ENCODE results near the gene RPL3. TPM values are rescaled to one million over a fixed set of nuclear protein-coding genes. Genes with fewer than 3 reads are reported as not detected.
A peak's percentile ranks its signal among the peaks of the same experiment; 100 is the strongest.
"Not testable (repeated sequence)": the region's sequence is repeated elsewhere in the genome, so short reads cannot be mapped to it uniquely, and the experiment has no call there.

The RPL3 gene
- total RNA-seq, 1 experiment from 2014 or later, result 2,830 TPM

GRCh38 chr22:39341179-39341578 is 21.8 kb upstream of the RPL3 start:
- H2BK120ac ChIP-seq (ENCODE audit: low read depth, low read length, poor library complexity, severe bottlenecking), result no peak overlapping the region
- H3K23me2 ChIP-seq (ENCODE audit: insufficient read length, low read depth, low read length, poor library complexity, severe bottlenecking), result no peaks in the 10 kb centered on the region
- no peak overlapping the region for H3K4me2 ChIP-seq (ENCODE audit: insufficient read depth, insufficient read length, low read length)
- no peak overlapping the region for H2AK5ac ChIP-seq (ENCODE audit: insufficient read length, low read length)
- no peaks in the 10 kb centered on the region for H4K20me1 ChIP-seq (ENCODE audit: control insufficient read depth, insufficient read depth, insufficient read length)
- Mint-ChIP-seq H3K4me1 (peaks cover 8 to 16% of the 10 kb centered on the region in 2 experiments), H3K36me3 (ENCODE audit: insufficient read depth in 1 of 3, low read depth in 3 of 3) (no peaks in the 10 kb centered on the region), H3K27me3 (ENCODE audit: low read depth) (peaks cover 15% of the 10 kb centered on the region), H3K9me3 (peaks cover 0 to 3% of the 10 kb centered on the region in 2 experiments; a peak in 2 of 5 replicates), H3K27ac (peak overlapping the region in 2 of 3 experiments; percentile 19 to 89; a peak in 4 of 7 replicates), H3K4me3 (no peak overlapping the region; a peak in 1 of 5 replicates)
- WGBS (ENCODE audit: extremely low coverage, insufficient read length, low lambda C conversion rate), result no CpG with 5 or more reads among the region's 3 CpGs
- H3K56ac ChIP-seq (ENCODE audit: insufficient read length, low read depth, low read length), result no peak overlapping the region
- H2BK15ac ChIP-seq (ENCODE audit: low read depth, low read length), result no peak overlapping the region
- no peak overlapping the region for H3K9ac ChIP-seq (ENCODE audit: extremely low read depth, insufficient read length, low read length)
- no peak for TF ChIP-seq CTCF (conservative IDR thresholded peaks at IDR 0.05)
- no peak overlapping the region for H4K5ac ChIP-seq (ENCODE audit: insufficient read length, low read depth, low read length)
- no peak overlapping the region for H3K23ac ChIP-seq (ENCODE audit: insufficient read length, low read depth, low read length)
- H3K18ac ChIP-seq (ENCODE audit: insufficient read length, low read depth, low read length), result no peak overlapping the region
- H3K4ac ChIP-seq (ENCODE audit: low read depth, low read length), result no peak overlapping the region
- no peaks in the 10 kb centered on the region for H3K27me3 ChIP-seq (ENCODE audit: insufficient read depth, low read length)
- H3K27ac ChIP-seq (ENCODE audit: insufficient read length, low read depth, low read length), result no peak overlapping the region
- H3K4me1 ChIP-seq (ENCODE audit: insufficient read depth, low read length), result peaks cover 3% of the 10 kb centered on the region; the same call in 1 of the 2 replicates
- H3K79me2 ChIP-seq (ENCODE audit: insufficient read depth, low read length), result no peaks in the 10 kb centered on the region
- H2BK5ac ChIP-seq (ENCODE audit: insufficient read length, low read length), result no peak overlapping the region
- no peak overlapping the region for H3K14ac ChIP-seq (ENCODE audit: insufficient read depth, low read length)
- H3K9me3 ChIP-seq (ENCODE audit: control insufficient read depth, low read depth, low read length), result no peaks in the 10 kb centered on the region
- no peak overlapping the region for H2BK12ac ChIP-seq (ENCODE audit: insufficient read length, low read depth, low read length)
- no peak overlapping the region for H4K8ac ChIP-seq (replicated peaks; ENCODE audit: insufficient read length, low read depth, low read length)
- DNase-seq, result no peak
- H3T11ph ChIP-seq (ENCODE audit: low read length), result no peak overlapping the region
- H4K91ac ChIP-seq (ENCODE audit: insufficient read length, low read depth, low read length), result no peak overlapping the region
- no peak overlapping the region for H2AFZ ChIP-seq (ENCODE audit: low read length)
- H3K79me1 ChIP-seq (ENCODE audit: insufficient read depth, low read depth, low read length, poor library complexity, severe bottlenecking), result no peaks in the 10 kb centered on the region
- H2BK20ac ChIP-seq (ENCODE audit: low read depth, low read length, poor library complexity, severe bottlenecking), result no peak overlapping the region

GRCh38 chr22:39339775-39340174 is 20.4 kb upstream of the RPL3 start:
- H3K9me3 ChIP-seq (ENCODE audit: control insufficient read depth, low read depth, low read length); H4K5ac ChIP-seq (ENCODE audit: insufficient read length, low read depth, low read length); H2AK5ac ChIP-seq (ENCODE audit: insufficient read length, low read length); H3K14ac ChIP-seq (ENCODE audit: insufficient read depth, low read length); H3K27ac Mint-ChIP-seq; H3K9me3 Mint-ChIP-seq; H3K27me3 ChIP-seq (ENCODE audit: insufficient read depth, low read length); H3K79me1 ChIP-seq (ENCODE audit: insufficient read depth, low read depth, low read length, poor library complexity, severe bottlenecking); H4K20me1 ChIP-seq (ENCODE audit: control insufficient read depth, insufficient read depth, insufficient read length); H3K36me3 Mint-ChIP-seq (ENCODE audit: insufficient read depth in 1 of 3, low read depth in 3 of 3); H2BK5ac ChIP-seq (ENCODE audit: insufficient read length, low read length); H3K23ac ChIP-seq (ENCODE audit: insufficient read length, low read depth, low read length); H3K4me2 ChIP-seq (ENCODE audit: insufficient read depth, insufficient read length, low read length); H2BK120ac ChIP-seq (ENCODE audit: low read depth, low read length, poor library complexity, severe bottlenecking); H3K23me2 ChIP-seq (ENCODE audit: insufficient read length, low read depth, low read length, poor library complexity, severe bottlenecking); H3T11ph ChIP-seq (ENCODE audit: low read length); H4K91ac ChIP-seq (ENCODE audit: insufficient read length, low read depth, low read length); H3K18ac ChIP-seq (ENCODE audit: insufficient read length, low read depth, low read length); H2BK15ac ChIP-seq (ENCODE audit: low read depth, low read length); H2BK12ac ChIP-seq (ENCODE audit: insufficient read length, low read depth, low read length); H3K9ac ChIP-seq (ENCODE audit: extremely low read depth, insufficient read length, low read length); H3K4ac ChIP-seq (ENCODE audit: low read depth, low read length); DNase-seq; H3K56ac ChIP-seq (ENCODE audit: insufficient read length, low read depth, low read length); H3K4me3 Mint-ChIP-seq; H4K8ac ChIP-seq (replicated peaks; ENCODE audit: insufficient read length, low read depth, low read length); H2BK20ac ChIP-seq (ENCODE audit: low read depth, low read length, poor library complexity, severe bottlenecking); H3K79me2 ChIP-seq (ENCODE audit: insufficient read depth, low read length); H3K27ac ChIP-seq (ENCODE audit: insufficient read length, low read depth, low read length); H2AFZ ChIP-seq (ENCODE audit: low read length); H3K4me1 ChIP-seq (ENCODE audit: insufficient read depth, low read length): not testable (repeated sequence)
- H3K27me3 Mint-ChIP-seq (ENCODE audit: low read depth), result peaks cover 10% of the 10 kb centered on the region
- H3K4me1 Mint-ChIP-seq, result peaks cover 8 to 16% of the 10 kb centered on the region in 2 experiments
- WGBS (ENCODE audit: extremely low coverage, insufficient read length, low lambda C conversion rate), result no CpG with 5 or more reads among the region's 7 CpGs
